HepG2 (cell line): ENCODE data around the gene PRR19. TPM values are rescaled to one million over a fixed set of nuclear protein-coding genes. Genes with fewer than 3 reads are reported as not detected.

Experiments used
- PAX8 ChIP-seq: sonication (generic); formaldehyde crosslinking; IDR thresholded peaks from 2 replicates; pipeline ENCODE4 v1.8.0; 2022; ENCODE audit warnings: mild to moderate bottlenecking, missing genetic modification reagents, borderline replicate concordance
- RARA ChIP-seq: IDR thresholded peaks from 2 replicates; pipeline ENCODE4 v1.6.1; 2016; ENCODE audit warnings: missing genetic modification reagents, missing compliant biosample characterization
- REPIN1 ChIP-seq: sonication (generic); formaldehyde crosslinking; IDR thresholded peaks from 2 replicates; pipeline ENCODE4 v1.8.0; 2022; ENCODE audit warnings: missing genetic modification reagents, low read depth, mild to moderate bottlenecking, borderline replicate concordance
- RFX1 ChIP-seq: fragments of 450-650 bp; IDR thresholded peaks from 2 replicates; pipeline ENCODE4 v1.6.1; 2017
- SIN3A ChIP-seq: IDR thresholded peaks from 2 replicates; pipeline ENCODE4 v1.6.1; 2011; ENCODE audit warnings: low read depth, mild to moderate bottlenecking, control low read depth, low read length, borderline replicate concordance
- ZMAT3 ChIP-seq: sonication (generic); formaldehyde crosslinking; conservative IDR thresholded peaks from 2 replicates; pipeline ENCODE4 v1.7.0; 2021; ENCODE audit warnings: missing genetic modification reagents
- ZNF337 ChIP-seq: sonication (generic); formaldehyde crosslinking; IDR thresholded peaks from 2 replicates; pipeline ENCODE4 v1.5.1; 2020; ENCODE audit warnings: missing genetic modification reagents, low read depth, mild to moderate bottlenecking, borderline replicate concordance
- ZNF460 ChIP-seq: sonication (generic); formaldehyde crosslinking; IDR thresholded peaks from 2 replicates; pipeline ENCODE4 v1.5.1; 2020; ENCODE audit warnings: missing genetic modification reagents, mild to moderate bottlenecking, borderline replicate concordance
- ZNF598 ChIP-seq: sonication (generic); formaldehyde crosslinking; IDR thresholded peaks from 2 replicates; pipeline ENCODE4 v1.5.1; 2020; ENCODE audit warnings: mild to moderate bottlenecking, missing genetic modification reagents, borderline replicate concordance
- ZNF841 ChIP-seq: sonication (generic); formaldehyde crosslinking; IDR thresholded peaks from 2 replicates; pipeline ENCODE4 v1.8.1; 2023; ENCODE audit warnings: missing genetic modification reagents, borderline replicate concordance
- polyA plus RNA-seq, 8 experiments: library from polyadenylated mRNA; depleted of rRNA in 3 of 8; stranded (reverse) in 7 of 8; unstranded in 1 of 8; fragments of >200 nt; fragmentation: Illumina TruSeq in 4 of 8; extraction: Trizol in 4 of 8; gene quantifications; 2 replicates each; pipeline versions ENCODE4 v1.2.1 to v1.2.3, GENCODE V29; 2011 to 2016; ENCODE audit warnings: low read depth in 4 of 8, missing spikeins in 1 of 8, mixed read lengths in 1 of 8; ENCODE audit not compliant: insufficient read depth in 1 of 8
- total RNA-seq, 5 experiments: library from RNA; depleted of rRNA; stranded (reverse); fragments of >200 nt; fragmentation: Illumina TruSeq; extraction: Trizol; gene quantifications; 2 replicates each; pipeline ENCODE4 v1.2.3, GENCODE V29; 2016; ENCODE audit warnings: low read depth in 1 of 5
- TF ChIP-seq, protein P1 (sequence below): sonication (generic); formaldehyde crosslinking; IDR thresholded peaks from 2 replicates; pipeline ENCODE4 v1.4.0; 2020; ENCODE audit warnings: missing genetic modification reagents
- TF ChIP-seq, protein P2 (sequence below), 2 experiments: sonication (generic) in 1 of 2; formaldehyde crosslinking in 1 of 2; IDR thresholded peaks; 2 replicates each; pipeline versions ENCODE4 v1.4.0 to v1.6.1; 2016 to 2020; ENCODE audit warnings: borderline replicate concordance in 1 of 2, low read depth in 1 of 2, mild to moderate bottlenecking in 1 of 2, missing genetic modification reagents in 1 of 2
- TF ChIP-seq, protein P3 (sequence below): IDR thresholded peaks from 2 replicates; pipeline ENCODE4 v1.6.1; 2016; ENCODE audit warnings: low read depth, missing genetic modification reagents, missing compliant biosample characterization

The PRR19 gene
- total and polyA plus RNA-seq, 2 of the 13 experiments (the other 11 are each of a cell fraction or from before 2014, with no cell fraction given) = 0.21 to 0.33 TPM

GRCh38 chr19:42268142-42268703, 33.7 kb upstream of the PRR19 start (continued):
- TF ChIP-seq, protein P1, sequence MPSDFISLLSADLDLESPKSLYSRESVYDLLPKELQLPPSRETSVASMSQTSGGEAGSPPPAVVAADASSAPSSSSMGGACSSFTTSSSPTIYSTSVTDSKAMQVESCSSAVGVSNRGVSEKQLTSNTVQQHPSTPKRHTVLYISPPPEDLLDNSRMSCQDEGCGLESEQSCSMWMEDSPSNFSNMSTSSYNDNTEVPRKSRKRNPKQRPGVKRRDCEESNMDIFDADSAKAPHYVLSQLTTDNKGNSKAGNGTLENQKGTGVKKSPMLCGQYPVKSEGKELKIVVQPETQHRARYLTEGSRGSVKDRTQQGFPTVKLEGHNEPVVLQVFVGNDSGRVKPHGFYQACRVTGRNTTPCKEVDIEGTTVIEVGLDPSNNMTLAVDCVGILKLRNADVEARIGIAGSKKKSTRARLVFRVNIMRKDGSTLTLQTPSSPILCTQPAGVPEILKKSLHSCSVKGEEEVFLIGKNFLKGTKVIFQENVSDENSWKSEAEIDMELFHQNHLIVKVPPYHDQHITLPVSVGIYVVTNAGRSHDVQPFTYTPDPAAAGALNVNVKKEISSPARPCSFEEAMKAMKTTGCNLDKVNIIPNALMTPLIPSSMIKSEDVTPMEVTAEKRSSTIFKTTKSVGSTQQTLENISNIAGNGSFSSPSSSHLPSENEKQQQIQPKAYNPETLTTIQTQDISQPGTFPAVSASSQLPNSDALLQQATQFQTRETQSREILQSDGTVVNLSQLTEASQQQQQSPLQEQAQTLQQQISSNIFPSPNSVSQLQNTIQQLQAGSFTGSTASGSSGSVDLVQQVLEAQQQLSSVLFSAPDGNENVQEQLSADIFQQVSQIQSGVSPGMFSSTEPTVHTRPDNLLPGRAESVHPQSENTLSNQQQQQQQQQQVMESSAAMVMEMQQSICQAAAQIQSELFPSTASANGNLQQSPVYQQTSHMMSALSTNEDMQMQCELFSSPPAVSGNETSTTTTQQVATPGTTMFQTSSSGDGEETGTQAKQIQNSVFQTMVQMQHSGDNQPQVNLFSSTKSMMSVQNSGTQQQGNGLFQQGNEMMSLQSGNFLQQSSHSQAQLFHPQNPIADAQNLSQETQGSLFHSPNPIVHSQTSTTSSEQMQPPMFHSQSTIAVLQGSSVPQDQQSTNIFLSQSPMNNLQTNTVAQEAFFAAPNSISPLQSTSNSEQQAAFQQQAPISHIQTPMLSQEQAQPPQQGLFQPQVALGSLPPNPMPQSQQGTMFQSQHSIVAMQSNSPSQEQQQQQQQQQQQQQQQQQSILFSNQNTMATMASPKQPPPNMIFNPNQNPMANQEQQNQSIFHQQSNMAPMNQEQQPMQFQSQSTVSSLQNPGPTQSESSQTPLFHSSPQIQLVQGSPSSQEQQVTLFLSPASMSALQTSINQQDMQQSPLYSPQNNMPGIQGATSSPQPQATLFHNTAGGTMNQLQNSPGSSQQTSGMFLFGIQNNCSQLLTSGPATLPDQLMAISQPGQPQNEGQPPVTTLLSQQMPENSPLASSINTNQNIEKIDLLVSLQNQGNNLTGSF (CRISPR knock-in tag) = no peak
- peak; percentile 91; the same call in 1 of the 2 replicates for TF ChIP-seq ZMAT3
- TF ChIP-seq RFX1 = no peak; the same call in 1 of the 2 replicates
- TF ChIP-seq ZNF460 (CRISPR knock-in tag) = no peak
- no peak for TF ChIP-seq PAX8 (CRISPR knock-in tag)
- no peak for TF ChIP-seq ZNF841
- TF ChIP-seq ZNF598 (CRISPR knock-in tag) = no peak
- TF ChIP-seq SIN3A = peak; percentile 73; the same call in 1 of the 2 replicates
- TF ChIP-seq RARA (CRISPR knock-in tag) = no peak
- TF ChIP-seq, protein P2, sequence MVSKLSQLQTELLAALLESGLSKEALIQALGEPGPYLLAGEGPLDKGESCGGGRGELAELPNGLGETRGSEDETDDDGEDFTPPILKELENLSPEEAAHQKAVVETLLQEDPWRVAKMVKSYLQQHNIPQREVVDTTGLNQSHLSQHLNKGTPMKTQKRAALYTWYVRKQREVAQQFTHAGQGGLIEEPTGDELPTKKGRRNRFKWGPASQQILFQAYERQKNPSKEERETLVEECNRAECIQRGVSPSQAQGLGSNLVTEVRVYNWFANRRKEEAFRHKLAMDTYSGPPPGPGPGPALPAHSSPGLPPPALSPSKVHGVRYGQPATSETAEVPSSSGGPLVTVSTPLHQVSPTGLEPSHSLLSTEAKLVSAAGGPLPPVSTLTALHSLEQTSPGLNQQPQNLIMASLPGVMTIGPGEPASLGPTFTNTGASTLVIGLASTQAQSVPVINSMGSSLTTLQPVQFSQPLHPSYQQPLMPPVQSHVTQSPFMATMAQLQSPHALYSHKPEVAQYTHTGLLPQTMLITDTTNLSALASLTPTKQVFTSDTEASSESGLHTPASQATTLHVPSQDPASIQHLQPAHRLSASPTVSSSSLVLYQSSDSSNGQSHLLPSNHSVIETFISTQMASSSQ (IDR thresholded peaks at IDR 0.05; ENCODE audit: low read depth) = no peak
- TF ChIP-seq, protein P2 (CRISPR knock-in tag; IDR thresholded peaks at IDR 0.05; ENCODE audit: borderline replicate concordance) = no peak
- 0 out of 2 replicates have a peak, but pooled peaks have one; percentile 24 for TF ChIP-seq ZNF337 (CRISPR knock-in tag)
- peak; percentile 52; the same call in 1 of the 2 replicates for TF ChIP-seq REPIN1 (CRISPR knock-in tag)
- TF ChIP-seq, protein P3, sequence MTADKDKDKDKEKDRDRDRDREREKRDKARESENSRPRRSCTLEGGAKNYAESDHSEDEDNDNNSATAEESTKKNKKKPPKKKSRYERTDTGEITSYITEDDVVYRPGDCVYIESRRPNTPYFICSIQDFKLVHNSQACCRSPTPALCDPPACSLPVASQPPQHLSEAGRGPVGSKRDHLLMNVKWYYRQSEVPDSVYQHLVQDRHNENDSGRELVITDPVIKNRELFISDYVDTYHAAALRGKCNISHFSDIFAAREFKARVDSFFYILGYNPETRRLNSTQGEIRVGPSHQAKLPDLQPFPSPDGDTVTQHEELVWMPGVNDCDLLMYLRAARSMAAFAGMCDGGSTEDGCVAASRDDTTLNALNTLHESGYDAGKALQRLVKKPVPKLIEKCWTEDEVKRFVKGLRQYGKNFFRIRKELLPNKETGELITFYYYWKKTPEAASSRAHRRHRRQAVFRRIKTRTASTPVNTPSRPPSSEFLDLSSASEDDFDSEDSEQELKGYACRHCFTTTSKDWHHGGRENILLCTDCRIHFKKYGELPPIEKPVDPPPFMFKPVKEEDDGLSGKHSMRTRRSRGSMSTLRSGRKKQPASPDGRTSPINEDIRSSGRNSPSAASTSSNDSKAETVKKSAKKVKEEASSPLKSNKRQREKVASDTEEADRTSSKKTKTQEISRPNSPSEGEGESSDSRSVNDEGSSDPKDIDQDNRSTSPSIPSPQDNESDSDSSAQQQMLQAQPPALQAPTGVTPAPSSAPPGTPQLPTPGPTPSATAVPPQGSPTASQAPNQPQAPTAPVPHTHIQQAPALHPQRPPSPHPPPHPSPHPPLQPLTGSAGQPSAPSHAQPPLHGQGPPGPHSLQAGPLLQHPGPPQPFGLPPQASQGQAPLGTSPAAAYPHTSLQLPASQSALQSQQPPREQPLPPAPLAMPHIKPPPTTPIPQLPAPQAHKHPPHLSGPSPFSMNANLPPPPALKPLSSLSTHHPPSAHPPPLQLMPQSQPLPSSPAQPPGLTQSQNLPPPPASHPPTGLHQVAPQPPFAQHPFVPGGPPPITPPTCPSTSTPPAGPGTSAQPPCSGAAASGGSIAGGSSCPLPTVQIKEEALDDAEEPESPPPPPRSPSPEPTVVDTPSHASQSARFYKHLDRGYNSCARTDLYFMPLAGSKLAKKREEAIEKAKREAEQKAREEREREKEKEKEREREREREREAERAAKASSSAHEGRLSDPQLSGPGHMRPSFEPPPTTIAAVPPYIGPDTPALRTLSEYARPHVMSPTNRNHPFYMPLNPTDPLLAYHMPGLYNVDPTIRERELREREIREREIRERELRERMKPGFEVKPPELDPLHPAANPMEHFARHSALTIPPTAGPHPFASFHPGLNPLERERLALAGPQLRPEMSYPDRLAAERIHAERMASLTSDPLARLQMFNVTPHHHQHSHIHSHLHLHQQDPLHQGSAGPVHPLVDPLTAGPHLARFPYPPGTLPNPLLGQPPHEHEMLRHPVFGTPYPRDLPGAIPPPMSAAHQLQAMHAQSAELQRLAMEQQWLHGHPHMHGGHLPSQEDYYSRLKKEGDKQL (CRISPR knock-in tag) = no peak
